Astrocyte (in vitro differentiated cells and primary cell): ENCODE measurements around the gene CTBP2.

Experiments
- CTCF ChIP-seq: IDR thresholded peaks from 2 replicates; pipeline ENCODE4 v1.5.1; 2011; ENCODE audit warnings: low read depth, mild to moderate bottlenecking, inconsistent platforms, low read length, moderate library complexity; ENCODE audit not compliant: insufficient read depth
- EZH2 ChIP-seq: IDR thresholded peaks from 2 replicates; pipeline ENCODE4 v1.6.1; 2012; ENCODE audit warnings: mild to moderate bottlenecking, low read length, inconsistent platforms; ENCODE audit not compliant: insufficient read depth

- TF ChIP-seq CTCF (no peak), EZH2 (no peak)
These were observed 46.3 kb upstream of the CTBP2 start for GRCh38 chr10:125206623-125207022.
